Activated naive CD4-positive, alpha-beta T cell (primary cell): ENCODE results near the gene NR1I2.

ENCODE experiments used
- DNase-seq, 4 experiments: peaks; one replicate each; lab custom pipeline; 2025; lab: John Stamatoyannopoulos, UW

Gene NR1I2

DNA sequence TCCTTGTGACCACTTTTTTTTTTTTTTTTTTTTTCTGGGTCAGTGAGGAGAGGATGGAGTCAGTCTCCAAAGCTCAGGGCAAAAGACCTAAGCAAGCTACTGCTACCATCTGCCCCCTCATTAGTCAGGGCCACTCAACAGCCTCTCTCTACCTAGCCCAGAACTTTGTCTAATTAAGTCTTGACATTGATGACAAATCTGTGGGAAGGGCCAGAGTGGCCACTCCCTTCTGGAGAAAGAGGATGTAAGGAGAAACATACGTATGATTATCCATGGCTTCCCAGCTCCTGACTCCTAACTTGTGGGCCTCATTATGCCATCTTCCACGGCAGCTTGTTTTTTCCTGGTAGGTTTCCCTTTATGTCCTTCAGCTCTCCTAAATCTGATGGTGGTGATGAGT is 37.9 kb downstream of the NR1I2 start:
- DNase-seq: no peak

DNA sequence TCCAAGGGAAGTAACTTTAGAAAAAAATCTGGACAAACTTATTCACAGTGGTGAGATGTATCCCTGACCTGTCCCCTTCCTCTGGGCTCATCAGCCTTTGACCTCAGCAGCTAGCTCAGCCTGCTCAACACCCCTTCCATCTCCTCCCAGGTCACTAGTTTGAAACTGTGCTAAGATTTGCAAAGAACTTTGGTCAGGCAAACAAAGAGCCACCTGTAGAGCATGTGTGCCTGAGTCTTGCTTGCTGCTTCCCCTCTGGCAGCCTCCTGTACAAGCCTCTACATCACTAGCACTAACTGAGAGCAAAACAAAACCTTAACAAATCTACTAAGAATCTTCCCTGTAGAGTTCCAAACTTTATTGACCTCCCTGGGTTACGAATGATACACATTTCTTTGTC is 43.9 kb downstream of the NR1I2 start:
- DNase-seq: no peak

DNA sequence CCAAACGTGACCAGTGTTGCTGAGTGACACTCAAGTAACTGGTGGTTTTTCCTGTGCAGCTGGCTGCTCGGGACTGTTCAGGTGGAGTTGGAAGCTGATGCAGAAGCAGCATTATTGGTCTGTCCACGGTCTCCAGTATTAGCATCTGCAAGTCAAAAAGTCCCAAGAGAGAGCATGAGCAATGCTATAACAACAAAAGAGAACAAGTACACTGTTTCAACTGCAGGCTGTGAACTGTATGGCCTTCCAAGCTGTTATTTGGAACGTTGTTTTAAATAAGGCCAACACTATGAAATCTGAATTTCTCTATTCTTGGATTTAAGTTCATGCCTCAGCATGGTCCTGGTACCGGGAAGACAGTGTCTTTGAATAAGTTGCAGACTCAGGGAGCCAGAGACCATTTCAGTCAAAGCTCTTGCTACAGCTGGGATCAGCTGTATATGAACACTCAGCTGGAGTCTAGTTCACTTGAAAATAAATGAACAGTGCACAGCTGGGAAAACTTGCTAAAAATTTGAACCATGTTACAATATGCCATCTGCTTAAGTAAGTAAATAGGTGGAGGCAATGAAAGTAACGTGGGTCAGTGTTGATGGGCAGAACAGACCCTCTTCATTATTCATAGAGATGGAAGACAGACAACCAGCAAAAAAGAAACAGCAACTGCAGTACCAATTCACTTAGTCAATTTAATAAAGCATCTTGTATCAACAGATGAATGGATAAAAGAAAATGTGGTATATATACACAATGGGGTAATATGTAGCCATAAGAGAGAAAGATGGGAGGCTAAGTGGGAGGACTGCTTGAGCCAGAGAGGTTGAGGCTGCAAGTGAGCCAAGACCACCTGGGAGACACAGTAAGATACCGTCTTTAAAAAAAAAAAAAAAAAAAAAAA is 45.1 kb downstream of the NR1I2 start:
- DNase-seq: no peak

DNA sequence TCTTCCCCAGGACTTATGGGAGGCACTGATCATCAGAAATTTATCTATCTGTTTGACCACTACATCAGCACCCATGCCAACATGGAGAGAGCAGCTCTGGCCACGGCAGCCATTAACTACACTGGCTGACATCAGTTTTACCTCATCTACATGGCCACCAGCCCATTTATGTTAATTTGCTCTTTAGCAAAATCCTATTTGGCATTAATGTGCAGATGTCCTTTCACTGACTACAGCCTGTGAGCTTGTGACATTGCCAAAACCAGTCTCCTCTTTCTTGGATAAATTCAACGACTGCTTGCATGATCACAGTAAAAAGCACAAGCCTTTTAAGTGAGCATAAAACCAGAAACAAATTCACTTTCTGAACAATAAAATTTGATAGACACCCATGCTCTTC is 47.5 kb downstream of the NR1I2 start:
- DNase-seq: no peak

DNA sequence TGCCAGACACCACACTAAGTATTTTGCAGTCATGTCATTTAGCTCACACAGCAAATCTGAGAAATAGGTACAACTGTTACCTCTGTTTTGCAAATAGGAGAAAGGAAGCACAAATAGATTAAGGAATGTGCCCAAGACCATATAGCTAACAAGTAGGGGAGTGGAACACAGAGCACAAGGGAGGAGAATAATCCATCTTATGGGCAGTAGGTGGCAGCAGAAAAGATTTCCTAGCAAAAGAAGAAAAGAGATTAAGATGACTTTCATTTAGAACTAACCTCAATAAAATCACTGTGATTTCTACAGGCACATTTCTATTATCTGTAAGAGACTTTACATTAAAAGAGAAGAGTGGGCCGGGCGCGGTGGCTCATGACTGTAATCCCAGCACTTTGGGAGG is 49.1 kb downstream of the NR1I2 start:
- DNase-seq: no peak

DNA sequence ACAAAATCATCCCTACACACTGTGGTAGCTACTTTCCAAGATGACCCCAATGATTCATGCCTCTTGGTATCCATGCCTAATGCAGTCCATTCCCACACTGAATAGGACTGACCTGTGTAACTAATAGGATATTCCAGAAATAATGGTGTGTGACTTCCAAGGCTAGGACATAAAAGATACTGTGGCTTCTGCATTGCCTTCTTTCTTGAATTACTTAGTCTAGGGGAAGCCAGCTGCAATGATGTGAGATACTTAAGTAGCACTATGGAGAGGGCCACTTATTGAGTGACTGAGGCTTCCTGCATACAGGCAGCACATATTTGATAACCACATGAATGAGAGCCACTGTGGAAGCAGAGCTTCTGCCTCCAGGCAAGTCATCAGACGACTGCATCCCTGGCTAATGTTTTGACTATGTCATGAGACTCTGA is 50.1 kb downstream of the NR1I2 start:
- no peak for DNase-seq

DNA sequence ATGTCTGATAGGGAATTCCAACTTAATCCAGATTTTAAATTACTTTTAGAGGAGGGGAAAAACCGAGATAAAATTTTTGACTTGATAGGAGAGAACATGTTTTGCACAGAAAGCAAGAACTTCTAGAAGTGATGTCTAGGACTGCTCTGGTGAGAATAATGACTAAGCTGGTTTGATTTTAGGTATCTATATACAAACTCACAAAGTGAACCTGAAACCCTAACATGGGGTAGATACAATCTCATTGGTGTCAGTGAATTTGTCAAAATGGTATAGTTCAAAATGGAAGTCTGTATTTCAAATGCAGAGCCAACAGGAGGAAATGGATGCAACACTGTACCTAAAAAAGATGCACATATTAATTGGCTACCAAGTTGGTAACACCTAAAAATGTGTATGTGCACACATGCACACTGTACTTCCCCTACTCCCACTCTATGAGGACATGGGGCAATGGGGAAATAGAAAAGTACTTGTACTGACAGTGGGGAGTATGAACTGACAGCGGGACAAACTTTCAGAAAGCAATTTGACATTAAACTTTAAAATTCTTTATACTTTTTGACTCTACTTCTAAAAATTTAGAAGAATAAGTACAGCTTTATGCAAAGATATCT is 53.0 kb downstream of the NR1I2 start:
- DNase-seq: no peak

DNA sequence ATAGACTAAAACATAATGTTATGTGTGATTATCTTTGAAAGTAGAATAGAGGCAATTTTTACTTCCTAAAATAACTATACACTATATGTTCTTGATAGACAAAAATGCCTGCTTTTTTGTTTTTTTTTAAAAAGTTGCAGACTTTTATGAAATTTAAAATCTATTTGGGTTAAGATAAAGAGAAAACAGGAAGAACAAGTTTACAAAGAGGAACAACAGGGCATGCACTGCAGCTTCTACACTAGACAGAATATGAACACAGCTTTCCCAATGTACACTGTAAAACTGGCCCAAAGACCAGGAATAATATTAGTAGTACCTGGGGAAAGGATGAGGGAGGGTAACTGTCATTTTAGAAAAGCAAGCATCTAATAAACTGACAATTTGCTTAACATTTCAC is 53.7 kb downstream of the NR1I2 start:
- DNase-seq: no peak

DNA sequence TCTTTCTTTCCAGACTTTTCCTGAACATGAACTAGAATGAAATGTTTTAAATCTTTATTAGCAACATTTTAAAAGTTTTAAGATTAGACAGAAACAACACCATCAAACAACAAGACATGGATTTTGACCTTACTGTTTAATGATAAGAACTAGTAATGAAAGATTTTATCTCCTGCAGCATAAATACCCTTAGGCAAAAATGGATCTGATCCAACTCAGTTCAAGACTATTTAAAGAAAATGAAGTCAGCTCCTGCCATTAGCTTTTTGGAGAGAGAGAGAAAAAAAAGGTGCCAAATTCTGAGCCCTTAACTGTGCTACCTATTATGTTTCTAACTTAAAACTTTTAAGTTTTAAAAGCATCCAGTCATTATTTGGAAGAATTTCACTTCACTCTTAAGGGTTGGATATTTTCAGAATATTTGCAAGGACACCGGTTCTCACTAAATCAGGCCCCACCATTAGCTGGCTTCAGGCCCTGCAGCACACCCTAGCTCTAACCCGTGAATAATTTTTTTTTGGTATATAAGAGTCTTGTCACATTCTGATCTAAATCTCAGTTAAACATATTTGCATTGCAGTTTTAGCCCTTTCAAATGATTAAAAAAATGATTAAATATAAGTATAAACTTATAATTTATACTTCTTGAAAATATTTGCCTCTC is 60.0 kb downstream of the NR1I2 start:
- no peak for DNase-seq

DNA sequence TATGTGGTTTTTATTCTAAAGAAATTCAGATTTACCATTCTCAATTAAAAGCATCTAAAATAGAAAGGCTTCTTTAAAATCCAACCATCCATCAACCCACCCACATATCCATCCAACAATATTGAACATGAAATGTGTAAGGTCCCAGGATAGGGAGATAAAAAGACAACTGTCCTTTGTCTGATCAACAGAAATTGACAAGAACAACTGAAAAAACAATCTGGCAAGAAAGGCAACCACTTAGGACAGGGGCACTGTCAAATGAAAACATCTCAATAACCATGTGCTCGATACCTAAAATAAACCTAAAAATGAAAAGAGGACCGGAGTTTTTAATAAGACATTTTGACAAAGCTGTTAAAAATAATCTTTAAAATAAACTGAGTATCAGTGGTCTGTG is 67.2 kb downstream of the NR1I2 start:
- no peak for DNase-seq

DNA sequence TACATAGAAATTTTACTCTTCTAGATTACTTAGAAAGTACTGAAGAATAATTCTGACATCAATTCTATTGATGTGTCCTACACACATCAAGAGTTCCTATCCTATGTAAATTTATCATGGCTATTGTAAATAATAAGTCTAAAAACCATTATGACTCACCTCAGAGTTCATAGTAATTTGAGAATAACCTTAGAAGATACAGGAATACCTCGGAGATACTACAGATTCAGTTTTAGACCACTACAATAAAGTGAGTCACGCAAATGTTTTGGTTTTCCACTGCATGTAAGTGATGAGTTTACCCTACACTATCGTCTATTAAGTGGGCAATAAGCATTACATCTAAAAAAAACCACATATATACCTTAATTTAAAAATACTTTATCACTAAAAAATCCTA is 74.8 kb downstream of the NR1I2 start:
- no peak for DNase-seq

DNA sequence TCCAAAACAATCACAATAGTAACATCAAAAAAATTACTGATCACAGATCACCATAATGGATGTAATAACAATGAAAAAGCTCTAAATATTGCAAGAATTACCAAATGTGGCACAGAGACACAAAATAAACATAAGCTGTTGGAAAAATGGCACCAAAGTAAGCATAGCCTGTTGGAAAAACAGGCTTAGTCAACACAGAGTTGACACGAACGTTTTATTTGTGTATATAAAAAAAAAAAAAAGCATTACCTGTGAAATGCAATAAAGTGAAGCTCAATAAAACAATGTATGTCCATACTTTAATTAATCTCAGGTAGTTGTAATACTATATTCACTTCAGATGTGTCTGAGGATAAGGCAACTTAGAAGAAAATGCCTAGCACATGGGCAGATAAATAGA is 77.1 kb downstream of the NR1I2 start:
- DNase-seq: no peak

DNA sequence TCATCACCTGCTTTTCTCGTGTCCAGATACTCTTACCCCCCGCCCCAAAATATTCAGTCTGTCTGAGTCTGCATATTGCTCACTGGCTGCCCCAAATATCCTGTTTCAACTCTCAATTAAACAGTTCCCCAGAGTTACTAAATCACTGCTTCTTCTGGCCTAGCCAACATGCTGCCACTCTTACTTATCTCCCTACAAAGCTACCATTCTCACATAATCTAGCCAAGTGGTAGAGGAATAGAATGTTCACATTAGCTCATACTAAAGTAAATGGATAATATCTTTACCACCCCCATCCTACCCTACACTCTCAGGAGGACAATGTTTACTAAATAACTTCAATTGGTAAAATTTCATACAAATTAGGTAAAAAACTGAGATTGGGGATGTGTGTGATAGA is 77.8 kb downstream of the NR1I2 start:
- no peak for DNase-seq

DNA sequence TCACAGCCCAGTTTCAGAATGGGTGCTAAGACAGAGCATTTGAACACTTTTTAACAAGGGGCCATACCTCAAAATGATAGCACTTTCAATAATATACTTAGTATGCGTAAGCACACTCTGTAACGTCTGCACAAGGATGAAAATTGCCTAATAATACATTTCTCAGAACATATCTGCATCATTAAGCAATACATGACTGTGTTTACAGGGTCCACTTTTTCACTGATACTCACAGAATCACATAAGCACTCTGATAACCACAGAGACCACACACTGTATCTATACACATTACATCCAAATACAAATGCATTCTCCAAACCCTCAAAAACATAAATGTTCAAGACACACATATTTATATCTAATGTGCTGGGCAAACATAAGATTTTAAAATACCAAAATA is 79.8 kb downstream of the NR1I2 start:
- no peak for DNase-seq

DNA sequence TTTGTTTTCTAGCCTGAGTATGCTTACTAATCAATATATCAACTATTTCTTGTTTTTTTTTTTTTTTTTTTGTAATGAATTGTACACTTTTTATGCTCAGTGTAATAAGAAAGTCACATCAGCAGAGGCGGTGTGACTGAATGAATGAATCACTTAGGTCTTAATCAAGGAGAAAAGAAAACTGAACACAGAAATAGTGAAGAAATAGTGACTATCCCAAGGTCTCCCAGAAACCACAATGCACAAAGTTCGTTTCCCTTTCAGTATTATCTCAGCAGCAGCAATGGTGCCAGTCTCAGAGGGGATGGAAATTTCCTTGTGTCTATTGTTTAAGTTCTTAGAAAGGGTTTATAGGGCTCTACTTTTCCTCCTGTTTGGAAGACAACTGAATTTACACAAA is 80.7 kb downstream of the NR1I2 start:
- DNase-seq: no peak

DNA sequence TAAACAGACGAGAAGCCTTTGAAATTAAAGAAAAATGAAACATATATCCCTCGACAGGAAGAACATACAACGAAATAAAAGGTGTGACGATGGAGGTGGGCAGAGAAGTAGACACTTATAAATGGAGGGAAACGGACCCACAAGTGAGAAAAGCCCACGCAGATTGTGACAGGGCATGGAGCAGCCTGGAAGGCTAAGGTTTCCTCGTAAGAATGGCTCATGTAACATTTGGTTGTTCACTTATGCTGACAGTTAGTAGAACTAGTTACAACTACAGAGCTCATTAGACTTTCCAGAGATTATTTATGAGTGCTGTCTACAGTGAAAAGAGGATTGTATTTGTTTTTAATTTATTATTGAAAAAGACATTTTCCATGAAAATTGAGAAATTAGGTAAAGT is 82.6 kb downstream of the NR1I2 start:
- DNase-seq: no peak
